Osteoblast (primary cell): ENCODE data around the gene CAPN14. TPM values are rescaled to one million over a fixed set of nuclear protein-coding genes. Genes with fewer than 3 reads are reported as not detected.
A peak's percentile ranks its signal among the peaks of the same experiment; 100 is the strongest.

Experiments
- DNase-seq: peaks from one replicate; pipeline ENCODE4 v3.0.0; 2011; ENCODE audit warnings: low spot score, mixed read lengths; ENCODE audit not compliant: insufficient read length; ENCODE audit errors: missing footprints
- H2AFZ ChIP-seq: 2 replicates; pipeline ENCODE4 v1.6.0; 2011; ENCODE audit warnings: mild to moderate bottlenecking, low read length
- H3K27ac ChIP-seq: 2 replicates; pipeline ENCODE4 v1.5.1; 2011; ENCODE audit warnings: mild to moderate bottlenecking, low read depth, low read length, moderate library complexity
- H3K27me3 ChIP-seq: 2 replicates; pipeline ENCODE4 v1.6.0; 2012; ENCODE audit warnings: mild to moderate bottlenecking, control low read depth, inconsistent platforms, low read length, moderate library complexity; ENCODE audit not compliant: insufficient read depth
- H3K36me3 ChIP-seq: 2 replicates; pipeline ENCODE4 v1.5.1; 2011; ENCODE audit warnings: mild to moderate bottlenecking, low read length, control low read depth, moderate library complexity; ENCODE audit not compliant: insufficient read depth
- H3K4me1 ChIP-seq: 2 replicates; pipeline ENCODE4 v1.5.1; 2011; ENCODE audit warnings: mild to moderate bottlenecking, low read length, control low read depth, moderate library complexity; ENCODE audit not compliant: insufficient read depth
- H3K4me2 ChIP-seq: 2 replicates; pipeline ENCODE4 v1.6.0; 2011; ENCODE audit warnings: mild to moderate bottlenecking, low read length; ENCODE audit not compliant: insufficient read depth
- H3K4me3 ChIP-seq: fragments of 200-600 bp; sonication (generic); 3 replicates; pipeline ENCODE4 v1.5.1; 2012; ENCODE audit warnings: mild to moderate bottlenecking, low read length, inconsistent platforms; ENCODE audit not compliant: insufficient read depth
- H3K79me2 ChIP-seq: 2 replicates; pipeline ENCODE4 v1.6.0; 2012; ENCODE audit warnings: mild to moderate bottlenecking, low read length, control low read depth, inconsistent platforms; ENCODE audit not compliant: insufficient read depth
- H3K9me3 ChIP-seq: 2 replicates; pipeline ENCODE4 v1.5.1; 2011; ENCODE audit warnings: low read depth, low read length, control low read depth
- H4K20me1 ChIP-seq: 2 replicates; pipeline ENCODE4 v1.6.0; 2012; ENCODE audit warnings: mild to moderate bottlenecking, low read length, control low read depth; ENCODE audit not compliant: insufficient read depth
- CTCF ChIP-seq: IDR thresholded peaks from 2 replicates; pipeline ENCODE4 v1.5.1; 2011; ENCODE audit warnings: mild to moderate bottlenecking, low read depth, low read length, moderate library complexity; ENCODE audit errors: extremely low read depth
- total RNA-seq: library from RNA; depleted of rRNA; stranded (reverse); fragments of >200 nt; gene quantifications from 2 replicates; pipeline ENCODE4 v1.2.3, GENCODE V29; 2012

CAPN14 gene
- total RNA-seq, 1 donor = under 0.01 TPM

GRCh38 chr2:31214444-31214915, 2.8 kb downstream of the CAPN14 start:
- H3K4me1 ChIP-seq = no peaks in the 10 kb centered on the region
- no peak for TF ChIP-seq CTCF
- H3K79me2 ChIP-seq = no peaks in the 10 kb centered on the region
- H2AFZ ChIP-seq = no peak overlapping the region
- no peaks in the 10 kb centered on the region for H3K36me3 ChIP-seq
- peak; percentile 8 for DNase-seq
- H3K4me3 ChIP-seq = no peak overlapping the region
- no peak overlapping the region for H3K27ac ChIP-seq
- H3K4me2 ChIP-seq = no peak overlapping the region
- peaks cover 3% of the 10 kb centered on the region for H3K27me3 ChIP-seq
- H3K9me3 ChIP-seq = no peaks in the 10 kb centered on the region
- H4K20me1 ChIP-seq = no peaks in the 10 kb centered on the region

GRCh38 chr2:31213601-31214443, 3.5 kb downstream of the CAPN14 start:
- H3K4me1 ChIP-seq = no peaks in the 10 kb centered on the region
- TF ChIP-seq CTCF = no peak
- no peaks in the 10 kb centered on the region for H4K20me1 ChIP-seq
- H3K9me3 ChIP-seq = no peaks in the 10 kb centered on the region
- peak; percentile 19 for DNase-seq
- H3K4me3 ChIP-seq = no peak overlapping the region
- H2AFZ ChIP-seq = no peak overlapping the region
- H3K4me2 ChIP-seq = no peak overlapping the region
- H3K27ac ChIP-seq = no peak overlapping the region
- no peaks in the 10 kb centered on the region for H3K36me3 ChIP-seq
- H3K79me2 ChIP-seq = no peaks in the 10 kb centered on the region
- H3K27me3 ChIP-seq = no peaks in the 10 kb centered on the region

- Histone ChIP-seq H3K4me1 (no peaks in the 10 kb centered on the region), H2AFZ (no peak overlapping the region), H3K27ac (no peak overlapping the region), H4K20me1 (no peaks in the 10 kb centered on the region), H3K27me3 (no peaks in the 10 kb centered on the region), H3K4me3 (no peak overlapping the region), H3K36me3 (no peaks in the 10 kb centered on the region), H3K79me2 (no peaks in the 10 kb centered on the region), H3K9me3 (no peaks in the 10 kb centered on the region), H3K4me2 (no peak overlapping the region)
- no peak for TF ChIP-seq CTCF
- DNase-seq = peak; percentile 23
Measured at GRCh38 chr2:31212659-31213600, 4.4 kb downstream of the CAPN14 start.
